HG03342 (cell line): ENCODE measurements around the gene ARHGEF17.

Experiments used
- ATAC-seq: cut with Tn5 transposase; IDR thresholded peaks from one replicate; pipeline ENCODE4 v1.9.1; 2021; ENCODE audit warnings: mild to moderate bottlenecking, moderate library complexity; ENCODE audit not compliant: unreplicated experiment

The ARHGEF17 gene

GRCh38 chr11:73392108-73393010 is 84.3 kb downstream of the ARHGEF17 start:
- no peak for ATAC-seq

GRCh38 chr11:73393011-73393380 is 84.9 kb downstream of the ARHGEF17 start:
- no peak for ATAC-seq

- ATAC-seq = no peak
Measured at GRCh38 chr11:73393479-73394415, 85.7 kb downstream of the ARHGEF17 start.

- ATAC-seq = no peak
Measured at GRCh38 chr11:73394416-73395296, 86.6 kb downstream of the ARHGEF17 start.

- no peak for ATAC-seq
Measured at GRCh38 chr11:73395297-73396208, 87.5 kb downstream of the ARHGEF17 start.

- ATAC-seq = no peak
Measured at GRCh38 chr11:73396251-73396930, 88.3 kb downstream of the ARHGEF17 start.

- no peak for ATAC-seq
Measured at GRCh38 chr11:73396985-73397384, 88.9 kb downstream of the ARHGEF17 start.

GRCh38 chr11:73397468-73398131 is 89.5 kb downstream of the ARHGEF17 start:
- ATAC-seq = no peak

- no peak for ATAC-seq
Measured at GRCh38 chr11:73398132-73398526, 90.1 kb downstream of the ARHGEF17 start.

- ATAC-seq = no peak
Measured at GRCh38 chr11:73398721-73399120, 90.6 kb downstream of the ARHGEF17 start.

- ATAC-seq = no peak
Measured at GRCh38 chr11:73399159-73399590, 91.1 kb downstream of the ARHGEF17 start.

GRCh38 chr11:73399636-73400035 is 91.6 kb downstream of the ARHGEF17 start:
- ATAC-seq = no peak

- no peak for ATAC-seq
Measured at GRCh38 chr11:73400293-73400692, 92.2 kb downstream of the ARHGEF17 start.

GRCh38 chr11:73401217-73401923 is 93.3 kb downstream of the ARHGEF17 start:
- no peak for ATAC-seq

- no peak for ATAC-seq
Measured at GRCh38 chr11:73401924-73402833, 94.1 kb downstream of the ARHGEF17 start.

- no peak for ATAC-seq
Measured at GRCh38 chr11:73402834-73403185, 94.7 kb downstream of the ARHGEF17 start.

- no peak for ATAC-seq
Measured at GRCh38 chr11:73403541-73403940, 95.5 kb downstream of the ARHGEF17 start.
